Glutamatergic neuron (in vitro differentiated cells): ENCODE results near the gene CFP. TPM values are rescaled to one million over a fixed set of nuclear protein-coding genes. Genes with fewer than 3 reads are reported as not detected.

Experiments used
- DNase-seq: peaks from one replicate; pipeline ENCODE4 v3.0.0; 2022
- H3K27ac Mint-ChIP-seq: one replicate; pipeline ENCODE4 v1.8.0; 2020; ENCODE audit warnings: mild to moderate bottlenecking, mixed read lengths, inconsistent platforms; ENCODE audit not compliant: unreplicated experiment
- H3K27me3 Mint-ChIP-seq: one replicate; pipeline ENCODE4 v1.8.0; 2020; ENCODE audit warnings: mild to moderate bottlenecking, moderate library complexity, mixed read lengths, inconsistent platforms; ENCODE audit not compliant: unreplicated experiment
- H3K36me3 Mint-ChIP-seq: one replicate; pipeline ENCODE4 v1.8.0; 2020; ENCODE audit warnings: mild to moderate bottlenecking, mixed read lengths, inconsistent platforms; ENCODE audit not compliant: unreplicated experiment
- H3K4me1 Mint-ChIP-seq: one replicate; pipeline ENCODE4 v1.8.0; 2020; ENCODE audit warnings: mild to moderate bottlenecking, low read depth, mixed read lengths, inconsistent platforms; ENCODE audit not compliant: unreplicated experiment
- H3K4me3 Mint-ChIP-seq: one replicate; pipeline ENCODE4 v1.8.0; 2020; ENCODE audit warnings: mild to moderate bottlenecking, mixed read lengths, inconsistent platforms; ENCODE audit not compliant: unreplicated experiment
- H3K9me3 Mint-ChIP-seq: one replicate; pipeline ENCODE4 v1.8.0; 2020; ENCODE audit warnings: mild to moderate bottlenecking, moderate library complexity, mixed read lengths, inconsistent platforms; ENCODE audit not compliant: unreplicated experiment
- CTCF ChIP-seq: fragments of 200-600 bp; sonication (generic); IDR thresholded peaks from one replicate; pipeline ENCODE4 v1.5.0; 2021; ENCODE audit not compliant: partially characterized antibody, unreplicated experiment
- microRNA-seq: library from miRNA; unstranded; fragments of <30 nt; microRNA quantifications from one replicate; pipeline ENCODE4, GENCODE V29; 2020; ENCODE audit not compliant: unreplicated experiment
- total RNA-seq: library from RNA; stranded (reverse); fragmentation: NEBNext Ultra II Directional; extraction: Animal tissue kit (Norgen Biotek cat#: 25700); gene quantifications from one replicate; pipeline ENCODE4 v1.2.1, GENCODE V29; 2021; ENCODE audit not compliant: unreplicated experiment

Gene CFP
- total RNA-seq, 1 donor from 2014 or later, result 0.49 TPM

- Mint-ChIP-seq H3K27me3 (peaks cover 4% of the 10 kb centered on the region), H3K9me3 (peaks cover 5% of the 10 kb centered on the region), H3K27ac (no peak overlapping the region), H3K4me1 (peaks cover 7% of the 10 kb centered on the region), H3K4me3 (no peak overlapping the region), H3K36me3 (no peaks in the 10 kb centered on the region)
- no peak for DNase-seq
- TF ChIP-seq CTCF, result no peak
These were observed 55.0 kb downstream of the CFP start for GRCh38 chrX:47574547-47575301.

- Mint-ChIP-seq H3K4me3 (no peak overlapping the region), H3K9me3 (peaks cover 5% of the 10 kb centered on the region), H3K27ac (no peak overlapping the region), H3K36me3 (no peaks in the 10 kb centered on the region), H3K4me1 (peaks cover 7% of the 10 kb centered on the region), H3K27me3 (peaks cover 5% of the 10 kb centered on the region)
- no peak for DNase-seq
- TF ChIP-seq CTCF, result no peak
These were observed 55.6 kb downstream of the CFP start for GRCh38 chrX:47574076-47574546.

GRCh38 chrX:47573341-47574075, 56.2 kb downstream of the CFP start:
- no peak for DNase-seq
- no peak overlapping the region for H3K4me3 Mint-ChIP-seq
- peaks cover 6% of the 10 kb centered on the region for H3K27me3 Mint-ChIP-seq
- peaks cover 7% of the 10 kb centered on the region for H3K4me1 Mint-ChIP-seq
- H3K36me3 Mint-ChIP-seq, result no peaks in the 10 kb centered on the region
- peaks cover 5% of the 10 kb centered on the region for H3K9me3 Mint-ChIP-seq
- no peak overlapping the region for H3K27ac Mint-ChIP-seq
- no peak for TF ChIP-seq CTCF

Small RNA genes within 50 kb of the gene (microRNA-seq; reads per million reads assigned to microRNA genes)
- not detected for gene MIR4769

Other genes with a start within 250 kb of the CFP start
- gene ZNF41, start 146.7 kb downstream of the CFP start, total RNA-seq, result 7.6 TPM
- 25.5 TPM for gene ARAF, start 68.7 kb downstream of the CFP start, total RNA-seq
- 5.9 TPM for gene TIMP1, start 47.5 kb downstream of the CFP start, total RNA-seq
- gene SYN1, start 10.1 kb downstream of the CFP start, total RNA-seq, result 34.2 TPM
- gene ELK1, start 20.6 kb upstream of the CFP start, total RNA-seq, result 11.9 TPM
- gene UXT, start 29.2 kb upstream of the CFP start, total RNA-seq, result 64.3 TPM
- gene ZNF81, start 207.0 kb upstream of the CFP start, total RNA-seq, result 19.4 TPM